Measurements from ENCODE around the gene AMPD2. TPM values are rescaled to one million over a fixed set of nuclear protein-coding genes. Genes with fewer than 3 reads are reported as not detected.

AMPD2 gene
- total and polyA plus RNA-seq, 4 donors, result 19.2 to 87.4 (median 22.7) TPM

DNA sequence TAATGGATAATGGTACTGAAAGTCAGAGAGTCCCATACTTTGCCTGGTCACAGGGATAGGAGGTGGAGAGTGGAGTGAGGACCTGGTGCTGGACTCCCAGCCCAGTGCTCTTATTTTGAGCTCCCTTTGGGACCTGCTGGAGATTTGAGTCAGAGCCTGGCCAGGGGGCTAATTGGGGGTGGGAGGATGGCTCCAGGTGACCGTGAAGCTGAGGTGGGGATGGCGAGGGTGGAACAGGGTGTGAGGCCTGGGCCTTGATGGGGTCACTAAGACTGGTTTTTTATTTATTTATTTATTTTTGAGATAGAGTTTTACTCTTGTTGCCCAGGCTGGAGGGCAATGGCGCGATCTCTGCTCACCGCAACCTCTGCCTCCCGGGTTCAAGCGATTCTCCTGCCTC is 17.8 kb downstream of the AMPD2 start:
- H3K27ac ChIP-seq (ENCODE audit: low read depth in 1 of 2, low read length in 2 of 2), result no peak overlapping the region
- H3K27me3 ChIP-seq (ENCODE audit: control insufficient read depth in 4 of 4, insufficient read depth in 4 of 4, low read length in 3 of 4), result no peaks in the 10 kb centered on the region
- no peak overlapping the region for H3K9ac ChIP-seq (ENCODE audit: low read depth in 1 of 2, low read length in 2 of 2)
- no peak for DNase-seq (ENCODE audit: low spot score)
- TF ChIP-seq EGR1 (IDR thresholded peaks at IDR 0.05; ENCODE audit: low read depth in 2 of 2) (no peak), HNF4A (conservative IDR thresholded peaks at IDR 0.05) (no peak), HNF4G (IDR thresholded peaks at IDR 0.05) (no peak), RAD21 (IDR thresholded peaks at IDR 0.05) (no peak), GABPA (IDR thresholded peaks at IDR 0.05 in 1 of 2, conservative IDR thresholded peaks at IDR 0.05 in 1 of 2) (no peak), FOXA1 (IDR thresholded peaks at IDR 0.05) (no peak), NR2F2 (IDR thresholded peaks at IDR 0.05) (no peak), JUND (IDR thresholded peaks at IDR 0.05) (no peak), TAF1 (conservative IDR thresholded peaks at IDR 0.05) (no peak), SP1 (IDR thresholded peaks at IDR 0.05) (no peak), YY1 (IDR thresholded peaks at IDR 0.05) (no peak), FOXA2 (IDR thresholded peaks at IDR 0.05) (no peak)
- TF ChIP-seq, protein P1, sequence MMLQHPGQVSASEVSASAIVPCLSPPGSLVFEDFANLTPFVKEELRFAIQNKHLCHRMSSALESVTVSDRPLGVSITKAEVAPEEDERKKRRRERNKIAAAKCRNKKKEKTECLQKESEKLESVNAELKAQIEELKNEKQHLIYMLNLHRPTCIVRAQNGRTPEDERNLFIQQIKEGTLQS (IDR thresholded peaks at IDR 0.05), result no peak
- TF ChIP-seq, protein P2, sequence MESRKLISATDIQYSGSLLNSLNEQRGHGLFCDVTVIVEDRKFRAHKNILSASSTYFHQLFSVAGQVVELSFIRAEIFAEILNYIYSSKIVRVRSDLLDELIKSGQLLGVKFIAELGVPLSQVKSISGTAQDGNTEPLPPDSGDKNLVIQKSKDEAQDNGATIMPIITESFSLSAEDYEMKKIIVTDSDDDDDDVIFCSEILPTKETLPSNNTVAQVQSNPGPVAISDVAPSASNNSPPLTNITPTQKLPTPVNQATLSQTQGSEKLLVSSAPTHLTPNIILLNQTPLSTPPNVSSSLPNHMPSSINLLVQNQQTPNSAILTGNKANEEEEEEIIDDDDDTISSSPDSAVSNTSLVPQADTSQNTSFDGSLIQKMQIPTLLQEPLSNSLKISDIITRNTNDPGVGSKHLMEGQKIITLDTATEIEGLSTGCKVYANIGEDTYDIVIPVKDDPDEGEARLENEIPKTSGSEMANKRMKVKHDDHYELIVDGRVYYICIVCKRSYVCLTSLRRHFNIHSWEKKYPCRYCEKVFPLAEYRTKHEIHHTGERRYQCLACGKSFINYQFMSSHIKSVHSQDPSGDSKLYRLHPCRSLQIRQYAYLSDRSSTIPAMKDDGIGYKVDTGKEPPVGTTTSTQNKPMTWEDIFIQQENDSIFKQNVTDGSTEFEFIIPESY (IDR thresholded peaks at IDR 0.05), result no peak
- TF ChIP-seq, protein P3, sequence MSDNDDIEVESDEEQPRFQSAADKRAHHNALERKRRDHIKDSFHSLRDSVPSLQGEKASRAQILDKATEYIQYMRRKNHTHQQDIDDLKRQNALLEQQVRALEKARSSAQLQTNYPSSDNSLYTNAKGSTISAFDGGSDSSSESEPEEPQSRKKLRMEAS (IDR thresholded peaks at IDR 0.05), result no peak
- TF ChIP-seq, protein P4, sequence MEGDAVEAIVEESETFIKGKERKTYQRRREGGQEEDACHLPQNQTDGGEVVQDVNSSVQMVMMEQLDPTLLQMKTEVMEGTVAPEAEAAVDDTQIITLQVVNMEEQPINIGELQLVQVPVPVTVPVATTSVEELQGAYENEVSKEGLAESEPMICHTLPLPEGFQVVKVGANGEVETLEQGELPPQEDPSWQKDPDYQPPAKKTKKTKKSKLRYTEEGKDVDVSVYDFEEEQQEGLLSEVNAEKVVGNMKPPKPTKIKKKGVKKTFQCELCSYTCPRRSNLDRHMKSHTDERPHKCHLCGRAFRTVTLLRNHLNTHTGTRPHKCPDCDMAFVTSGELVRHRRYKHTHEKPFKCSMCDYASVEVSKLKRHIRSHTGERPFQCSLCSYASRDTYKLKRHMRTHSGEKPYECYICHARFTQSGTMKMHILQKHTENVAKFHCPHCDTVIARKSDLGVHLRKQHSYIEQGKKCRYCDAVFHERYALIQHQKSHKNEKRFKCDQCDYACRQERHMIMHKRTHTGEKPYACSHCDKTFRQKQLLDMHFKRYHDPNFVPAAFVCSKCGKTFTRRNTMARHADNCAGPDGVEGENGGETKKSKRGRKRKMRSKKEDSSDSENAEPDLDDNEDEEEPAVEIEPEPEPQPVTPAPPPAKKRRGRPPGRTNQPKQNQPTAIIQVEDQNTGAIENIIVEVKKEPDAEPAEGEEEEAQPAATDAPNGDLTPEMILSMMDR (IDR thresholded peaks at IDR 0.05; ENCODE audit: low read depth, low read length, missing input control), result no peak
- TF ChIP-seq, protein P5, sequence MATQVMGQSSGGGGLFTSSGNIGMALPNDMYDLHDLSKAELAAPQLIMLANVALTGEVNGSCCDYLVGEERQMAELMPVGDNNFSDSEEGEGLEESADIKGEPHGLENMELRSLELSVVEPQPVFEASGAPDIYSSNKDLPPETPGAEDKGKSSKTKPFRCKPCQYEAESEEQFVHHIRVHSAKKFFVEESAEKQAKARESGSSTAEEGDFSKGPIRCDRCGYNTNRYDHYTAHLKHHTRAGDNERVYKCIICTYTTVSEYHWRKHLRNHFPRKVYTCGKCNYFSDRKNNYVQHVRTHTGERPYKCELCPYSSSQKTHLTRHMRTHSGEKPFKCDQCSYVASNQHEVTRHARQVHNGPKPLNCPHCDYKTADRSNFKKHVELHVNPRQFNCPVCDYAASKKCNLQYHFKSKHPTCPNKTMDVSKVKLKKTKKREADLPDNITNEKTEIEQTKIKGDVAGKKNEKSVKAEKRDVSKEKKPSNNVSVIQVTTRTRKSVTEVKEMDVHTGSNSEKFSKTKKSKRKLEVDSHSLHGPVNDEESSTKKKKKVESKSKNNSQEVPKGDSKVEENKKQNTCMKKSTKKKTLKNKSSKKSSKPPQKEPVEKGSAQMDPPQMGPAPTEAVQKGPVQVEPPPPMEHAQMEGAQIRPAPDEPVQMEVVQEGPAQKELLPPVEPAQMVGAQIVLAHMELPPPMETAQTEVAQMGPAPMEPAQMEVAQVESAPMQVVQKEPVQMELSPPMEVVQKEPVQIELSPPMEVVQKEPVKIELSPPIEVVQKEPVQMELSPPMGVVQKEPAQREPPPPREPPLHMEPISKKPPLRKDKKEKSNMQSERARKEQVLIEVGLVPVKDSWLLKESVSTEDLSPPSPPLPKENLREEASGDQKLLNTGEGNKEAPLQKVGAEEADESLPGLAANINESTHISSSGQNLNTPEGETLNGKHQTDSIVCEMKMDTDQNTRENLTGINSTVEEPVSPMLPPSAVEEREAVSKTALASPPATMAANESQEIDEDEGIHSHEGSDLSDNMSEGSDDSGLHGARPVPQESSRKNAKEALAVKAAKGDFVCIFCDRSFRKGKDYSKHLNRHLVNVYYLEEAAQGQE (IDR thresholded peaks at IDR 0.05), result no peak
- H3K4me1 ChIP-seq (ENCODE audit: control insufficient read depth in 4 of 4, insufficient read depth in 4 of 4, low read length in 3 of 4), result peaks cover 0 to 9% (median 4%) of the 10 kb centered on the region in 4 donors
- no peaks in the 10 kb centered on the region for H3K36me3 ChIP-seq (ENCODE audit: control insufficient read depth in 4 of 4, insufficient read depth in 3 of 4, low read depth in 1 of 4, low read length in 3 of 4)
- 96% methylated on average over 7 of the region's 7 CpGs for WGBS
- no peak overlapping the region for H3K4me3 ChIP-seq (ENCODE audit: low read depth in 1 of 3, low read length in 3 of 3)
- no peaks in the 10 kb centered on the region for H3K9me3 ChIP-seq (ENCODE audit: control insufficient read depth in 4 of 4, low read length in 3 of 4)

All from liver (tissue), 9 donors.